ENCODE data around the gene DMRT2. TPM values are rescaled to one million over a fixed set of nuclear protein-coding genes. Genes with fewer than 3 reads are reported as not detected.
A peak's percentile ranks its signal among the peaks of the same experiment; 100 is the strongest.

Gene DMRT2
- total RNA-seq, 1 donor from 2014 or later = not detected

- no peak for DNase-seq (ENCODE audit: low read depth in 2 of 2)
Observed at GRCh38 chr9:1087120-1087881, 37.1 kb downstream of the DMRT2 start.

- DNase-seq (ENCODE audit: low read depth in 2 of 2) = no peak
Observed at GRCh38 chr9:1094749-1095148, 44.6 kb downstream of the DMRT2 start.

GRCh38 chr9:1096155-1096964 lies 46.2 kb downstream of the DMRT2 start:
- no peak for DNase-seq (ENCODE audit: low read depth in 2 of 2)

- DNase-seq (ENCODE audit: low read depth in 2 of 2) = no peak
Observed at GRCh38 chr9:1098551-1098950, 48.4 kb downstream of the DMRT2 start.

GRCh38 chr9:1100201-1100600 lies 50.0 kb downstream of the DMRT2 start:
- DNase-seq (ENCODE audit: low read depth in 2 of 2) = no peak

GRCh38 chr9:1100945-1101344 lies 50.8 kb downstream of the DMRT2 start:
- DNase-seq (ENCODE audit: low read depth in 2 of 2) = peak in 1 of 2 donors; percentile 1

GRCh38 chr9:1101846-1102641 lies 51.9 kb downstream of the DMRT2 start:
- DNase-seq (ENCODE audit: low read depth in 2 of 2) = no peak

GRCh38 chr9:1102642-1102970 lies 52.4 kb downstream of the DMRT2 start:
- DNase-seq (ENCODE audit: low read depth in 2 of 2) = no peak

Other genes starting within 250 kb of the DMRT2 start
- gene DMRT1, start 208.7 kb upstream of the DMRT2 start, total RNA-seq = under 0.01 TPM in 1 of 2 replicates, not detected in the other
- gene DMRT3, start 73.7 kb upstream of the DMRT2 start, total RNA-seq = not detected in 2 replicates

Measured in dermis microvascular lymphatic vessel endothelial cell (primary cell).